RWPE1 (cell line): ENCODE measurements around the gene STK38.
"Not testable (repeated sequence)": the region's sequence is repeated elsewhere in the genome, so short reads cannot be mapped to it uniquely, and the experiment has no call there.

ENCODE experiments used
- CTCF ChIA-PET: fragments of 350-600 bp; sonication (Branson Sonifier 250); formaldehyde crosslinking; extraction: SDS; loops from one replicate; lab custom pipeline; 2021; lab: Yijun Ruan, JAX
- POLR2A ChIA-PET: fragments of 400-600 bp; formaldehyde crosslinking; extraction: SDS; loops from one replicate; lab custom pipeline; 2020; ENCODE audit warnings: antibody characterized with exemption; ENCODE audit not compliant: low non-redundant PET; lab: Yijun Ruan, JAX
- DNase-seq: peaks from one replicate; pipeline ENCODE4 v3.0.0; 2012; ENCODE audit warnings: low spot score
- H3K27ac ChIP-seq: fragments of 450-650 bp; 2 replicates; pipeline ENCODE4 v1.5.1; 2017
- TF ChIP-seq, protein P1 (sequence below): fragments of 450-650 bp; conservative IDR thresholded peaks from 2 replicates; pipeline ENCODE4 v1.5.1; 2017; ENCODE audit warnings: low read depth, mild to moderate bottlenecking

STK38 gene

GRCh38 chr6:36578030-36578429 lies 30.8 kb upstream of the STK38 start:
- peak overlapping the region; percentile 81 for H3K27ac ChIP-seq
- TF ChIP-seq, protein P1, sequence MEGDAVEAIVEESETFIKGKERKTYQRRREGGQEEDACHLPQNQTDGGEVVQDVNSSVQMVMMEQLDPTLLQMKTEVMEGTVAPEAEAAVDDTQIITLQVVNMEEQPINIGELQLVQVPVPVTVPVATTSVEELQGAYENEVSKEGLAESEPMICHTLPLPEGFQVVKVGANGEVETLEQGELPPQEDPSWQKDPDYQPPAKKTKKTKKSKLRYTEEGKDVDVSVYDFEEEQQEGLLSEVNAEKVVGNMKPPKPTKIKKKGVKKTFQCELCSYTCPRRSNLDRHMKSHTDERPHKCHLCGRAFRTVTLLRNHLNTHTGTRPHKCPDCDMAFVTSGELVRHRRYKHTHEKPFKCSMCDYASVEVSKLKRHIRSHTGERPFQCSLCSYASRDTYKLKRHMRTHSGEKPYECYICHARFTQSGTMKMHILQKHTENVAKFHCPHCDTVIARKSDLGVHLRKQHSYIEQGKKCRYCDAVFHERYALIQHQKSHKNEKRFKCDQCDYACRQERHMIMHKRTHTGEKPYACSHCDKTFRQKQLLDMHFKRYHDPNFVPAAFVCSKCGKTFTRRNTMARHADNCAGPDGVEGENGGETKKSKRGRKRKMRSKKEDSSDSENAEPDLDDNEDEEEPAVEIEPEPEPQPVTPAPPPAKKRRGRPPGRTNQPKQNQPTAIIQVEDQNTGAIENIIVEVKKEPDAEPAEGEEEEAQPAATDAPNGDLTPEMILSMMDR = no peak
- no peak for DNase-seq
- CTCF ChIA-PET = interaction anchor here (0.7 to 0.9 kb wide), 2 partner anchors 32 to 422 kb away, joined by 3 to 7 read pairs; no protein-coding TSS in a partner anchor
- POLR2A ChIA-PET = no interaction called here

GRCh38 chr6:36577301-36577700 lies 30.0 kb upstream of the STK38 start:
- DNase-seq = peak; percentile 92
- TF ChIP-seq, protein P1 = no peak
- POLR2A ChIA-PET = interaction anchor here (0.6 kb wide), 1 partner anchor 29 kb away, joined by 8 read pairs; no protein-coding TSS in a partner anchor
- CTCF ChIA-PET = interaction anchor here (0.6 to 0.7 kb wide), 2 partner anchors 275 to 1825 kb away, joined by 5 to 7 read pairs; no protein-coding TSS in a partner anchor
- H3K27ac ChIP-seq = peak overlapping the region; percentile 81

DNA sequence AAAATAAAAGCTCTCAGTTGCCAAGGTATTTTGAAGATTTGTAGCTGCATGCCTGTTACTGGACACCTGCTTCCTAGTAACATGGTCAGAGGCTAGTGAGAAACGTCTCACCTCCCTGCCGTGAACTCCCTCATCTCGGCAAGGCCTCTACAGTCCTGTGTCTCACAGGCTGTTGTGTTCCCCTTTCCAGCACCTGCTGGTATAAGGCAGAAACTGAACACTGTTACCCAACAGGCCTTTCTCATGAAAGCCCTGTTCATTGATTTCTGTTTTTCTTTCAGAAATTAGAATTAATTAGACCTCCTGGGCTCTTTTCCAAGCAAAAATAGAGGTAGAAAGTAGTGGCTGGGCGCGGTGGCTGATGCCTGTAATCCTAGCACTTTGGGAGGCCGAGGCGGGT lies 29.3 kb upstream of the STK38 start:
- H3K27ac ChIP-seq = peak overlapping the region; percentile 81
- TF ChIP-seq, protein P1 = no peak
- POLR2A ChIA-PET = interaction anchor here (0.6 kb wide), 1 partner anchor 28 kb away, joined by 8 read pairs; no protein-coding TSS in a partner anchor
- no peak for DNase-seq
- CTCF ChIA-PET = interaction anchor here (0.6 to 0.7 kb wide), 3 partner anchors 30 to 1824 kb away, joined by 3 to 7 read pairs (median 5); no protein-coding TSS in a partner anchor

GRCh38 chr6:36574679-36575078 lies 27.4 kb upstream of the STK38 start:
- DNase-seq = no peak
- ChIA-PET POLR2A (no interaction called here), CTCF (interaction anchor here (0.6 kb wide), 1 partner anchor 24 kb away, joined by 4 read pairs; no protein-coding TSS in a partner anchor)
- no peak overlapping the region for H3K27ac ChIP-seq
- TF ChIP-seq, protein P1 = no peak

DNA sequence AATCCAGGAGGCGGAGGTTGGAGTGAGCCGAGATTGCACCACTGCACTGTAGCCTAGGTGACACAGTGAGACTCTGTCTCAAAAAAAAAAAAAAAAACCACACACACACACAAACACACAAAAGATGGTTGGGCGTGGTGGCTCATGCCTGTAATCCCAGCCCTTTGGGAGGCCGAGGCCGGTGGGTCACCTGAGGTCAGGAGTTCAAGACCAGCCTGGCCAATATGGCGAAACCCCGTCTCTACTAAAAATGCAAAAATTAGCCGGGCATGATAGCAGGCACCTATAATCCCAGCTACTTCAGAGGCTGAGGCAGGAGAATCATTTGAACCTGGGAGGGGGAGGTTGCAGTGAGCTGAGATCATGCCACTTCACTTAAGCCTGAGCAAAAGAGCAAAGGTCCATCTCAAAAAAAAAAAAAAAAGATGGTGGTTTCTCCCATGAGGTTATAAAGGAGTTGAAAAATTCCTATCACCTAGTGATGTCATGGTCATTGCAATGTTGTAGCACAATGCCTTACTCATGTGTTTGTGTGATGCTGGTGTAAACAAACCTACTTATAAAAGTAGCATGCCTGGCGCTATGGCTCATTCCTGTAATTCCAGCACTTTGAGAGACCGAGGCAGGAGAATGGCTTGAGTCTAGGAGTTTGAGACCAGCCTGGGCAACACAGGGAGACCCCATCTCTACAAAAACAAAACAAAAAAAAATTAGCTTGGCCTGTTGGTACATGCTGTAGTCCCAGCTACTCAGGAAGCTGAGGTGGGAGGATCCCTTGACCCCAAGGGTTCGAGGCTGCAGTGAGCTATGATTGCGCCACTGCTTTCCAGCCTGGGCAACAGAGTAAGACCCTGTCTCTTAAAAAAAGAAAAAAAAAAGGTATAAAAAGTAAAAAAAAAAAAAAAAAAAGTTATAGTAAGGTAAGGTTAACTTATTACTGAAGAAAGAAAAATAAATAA lies 25.4 kb upstream of the STK38 start:
- DNase-seq, POLR2A ChIA-PET, H3K27ac ChIP-seq: not testable (repeated sequence)
- CTCF ChIA-PET = interaction anchor here (0.7 kb wide), 1 partner anchor 1560 kb away, joined by 4 read pairs; no protein-coding TSS in a partner anchor

DNA sequence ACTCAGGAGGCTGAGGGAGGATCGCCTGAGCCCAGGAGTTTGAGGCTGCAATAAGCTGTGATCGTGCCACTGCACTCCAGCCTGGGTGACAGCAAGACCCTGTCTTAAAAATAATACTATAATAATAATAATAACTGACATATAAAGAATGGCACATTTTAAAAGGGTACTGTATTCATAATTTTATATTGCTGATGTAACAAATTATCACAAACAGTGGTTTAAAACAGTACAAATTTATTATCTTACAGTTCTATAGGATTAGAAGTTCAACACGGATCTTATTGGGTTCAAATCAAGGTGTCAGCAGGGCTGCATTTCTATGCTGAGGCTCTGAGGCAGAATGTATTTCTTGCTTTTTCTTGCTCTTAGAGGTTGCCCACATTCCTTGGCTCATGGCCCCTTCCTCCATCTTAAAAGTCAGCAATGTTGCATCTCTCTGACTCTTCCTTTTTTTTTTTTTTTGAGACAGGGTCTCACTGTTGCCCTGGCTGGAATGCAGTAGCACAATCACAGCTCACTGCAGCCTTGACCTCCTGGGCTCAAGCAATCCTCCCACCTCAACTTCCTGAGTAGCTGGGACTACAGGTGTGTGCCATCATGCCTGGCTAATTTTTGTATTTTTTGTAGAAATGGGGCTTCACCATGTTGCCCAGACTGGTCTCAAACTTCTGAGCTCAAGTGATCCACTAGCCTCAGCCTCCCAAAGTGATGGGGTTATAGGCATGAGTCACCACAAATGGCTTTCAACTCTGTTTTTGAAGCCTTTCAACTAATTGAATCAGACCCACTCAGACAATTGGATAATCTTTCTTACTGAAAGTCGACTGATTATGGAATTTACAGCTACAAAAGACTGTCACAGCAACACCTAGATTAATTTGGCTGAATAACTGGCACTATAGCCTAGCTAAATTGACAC lies 24.1 kb upstream of the STK38 start:
- TF ChIP-seq, protein P1 = no peak
- CTCF ChIA-PET = no interaction called here
- H3K27ac ChIP-seq = no peak overlapping the region
- no peak for DNase-seq
- POLR2A ChIA-PET = no interaction called here
